DMS114 treated with DMSO at 0.1 percent for 48 hours (cell line): ENCODE data around the gene STK33.

Experiments used
- DNase-seq: peaks from one replicate; lab custom pipeline; 2025; ENCODE audit not compliant: unreplicated experiment; lab: John Stamatoyannopoulos, UW

STK33 gene

DNA sequence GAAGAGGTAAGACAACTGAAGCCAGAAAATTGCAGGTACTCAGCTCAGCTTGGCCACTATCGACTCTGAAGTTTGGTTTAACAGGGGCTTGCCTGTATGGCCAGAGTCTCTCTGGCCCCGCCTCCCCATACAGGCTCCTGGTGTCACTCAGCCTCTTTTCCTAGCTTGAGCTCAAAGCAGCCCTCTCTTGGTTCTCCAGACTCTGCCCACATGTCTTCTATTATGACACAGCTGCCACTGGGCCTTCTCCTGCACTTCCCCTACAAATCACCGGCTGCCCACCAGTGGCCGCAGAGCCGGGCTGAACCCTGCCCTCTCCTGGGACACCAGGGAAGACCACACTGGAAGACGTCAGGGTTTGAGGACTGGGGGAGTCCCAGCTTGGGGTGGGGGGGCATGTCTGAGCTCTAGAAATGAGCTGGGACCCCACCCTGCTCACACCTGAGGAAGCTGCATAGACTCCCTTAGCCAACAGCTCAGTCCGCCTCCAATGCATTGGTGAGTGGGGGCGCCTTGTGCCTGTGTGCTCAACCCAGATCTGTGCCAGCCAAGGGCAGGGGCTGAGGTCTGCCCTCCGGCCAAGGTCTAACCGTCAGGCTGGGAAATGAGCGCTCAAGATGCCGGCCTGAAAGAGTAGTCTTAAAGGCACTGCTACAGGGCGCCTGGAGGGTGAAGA lies 236.0 kb downstream of the STK33 start:
- DNase-seq: no peak

DNA sequence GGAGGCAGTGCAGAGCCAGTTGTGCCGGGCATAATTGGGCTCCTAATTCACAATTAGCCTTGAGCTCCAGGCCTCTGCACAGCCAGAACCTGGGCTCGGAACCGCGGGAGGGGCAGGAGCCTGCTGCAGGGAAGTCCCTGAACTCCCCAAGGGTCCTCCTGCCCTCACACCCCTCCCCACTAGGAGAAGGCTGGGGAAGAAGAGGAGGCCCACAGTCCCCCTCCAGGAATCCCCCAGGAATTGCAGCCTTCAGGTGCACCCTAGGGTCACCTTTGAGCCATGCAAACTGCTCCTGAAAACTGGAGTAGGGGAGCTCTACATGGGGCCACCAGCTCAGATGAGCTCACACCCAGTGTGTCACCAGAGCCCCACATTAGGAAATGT lies 236.5 kb downstream of the STK33 start:
- DNase-seq: no peak

DNA sequence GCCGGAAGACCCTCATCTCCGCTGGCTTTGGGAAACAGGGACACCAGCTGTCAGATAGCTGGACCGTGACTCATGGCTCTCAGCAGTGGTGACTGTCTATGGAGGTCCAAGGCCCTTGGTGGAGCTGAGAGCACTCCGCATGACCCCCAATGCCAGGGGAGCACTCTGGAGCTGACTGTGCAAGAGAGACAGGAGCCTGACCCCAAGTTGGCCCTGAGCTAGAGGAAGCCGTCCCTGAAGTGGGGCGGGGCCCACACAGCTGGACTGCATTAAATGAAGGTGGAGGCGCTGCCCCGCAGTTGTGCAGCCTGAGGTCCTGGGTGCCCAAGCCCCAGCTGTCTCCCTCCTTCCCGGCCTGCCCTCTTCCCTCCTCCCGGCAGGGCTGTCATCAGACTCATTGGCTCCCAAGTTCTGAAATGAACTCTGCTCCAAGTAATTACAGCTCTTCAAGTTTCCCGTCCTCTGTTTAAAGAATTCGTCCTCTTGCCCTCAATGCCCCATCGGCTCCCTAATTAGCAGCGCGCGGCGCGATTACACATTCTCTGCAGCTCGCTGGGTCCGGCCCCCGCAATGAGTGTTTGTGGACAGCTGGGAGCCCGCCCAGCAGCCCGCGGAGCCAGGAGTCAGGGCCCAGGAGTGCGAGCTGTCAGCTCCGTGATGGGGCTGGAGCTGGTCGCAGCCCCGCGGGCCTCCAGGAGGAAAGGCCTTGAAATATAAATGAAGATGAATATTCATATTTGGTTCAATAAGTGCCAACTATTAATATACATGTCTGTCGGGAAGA lies 237.1 kb downstream of the STK33 start:
- no peak for DNase-seq

GRCh38 chr11:8356216-8356615 lies 237.8 kb downstream of the STK33 start:
- no peak for DNase-seq

DNA sequence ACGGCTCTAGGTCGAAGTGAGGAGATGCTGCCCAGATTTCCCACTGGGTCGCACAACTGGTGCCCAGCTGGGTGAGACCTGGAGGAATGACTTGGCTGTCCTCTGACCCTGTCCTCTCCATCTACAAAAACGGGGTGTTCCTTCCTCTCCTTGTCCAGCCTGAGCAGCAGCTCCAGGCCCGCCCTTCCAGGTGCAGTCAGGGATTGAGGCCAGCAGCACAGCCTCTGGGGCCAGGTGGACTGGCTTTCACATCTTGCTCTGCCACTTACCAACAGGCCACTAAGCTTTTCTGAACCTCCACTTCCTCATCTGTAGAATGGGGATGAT lies 238.6 kb downstream of the STK33 start:
- DNase-seq: no peak

GRCh38 chr11:8354622-8355415 lies 239.2 kb downstream of the STK33 start:
- no peak for DNase-seq

- DNase-seq: no peak
Observed at GRCh38 chr11:8352876-8353505, 241.0 kb downstream of the STK33 start.

DNA sequence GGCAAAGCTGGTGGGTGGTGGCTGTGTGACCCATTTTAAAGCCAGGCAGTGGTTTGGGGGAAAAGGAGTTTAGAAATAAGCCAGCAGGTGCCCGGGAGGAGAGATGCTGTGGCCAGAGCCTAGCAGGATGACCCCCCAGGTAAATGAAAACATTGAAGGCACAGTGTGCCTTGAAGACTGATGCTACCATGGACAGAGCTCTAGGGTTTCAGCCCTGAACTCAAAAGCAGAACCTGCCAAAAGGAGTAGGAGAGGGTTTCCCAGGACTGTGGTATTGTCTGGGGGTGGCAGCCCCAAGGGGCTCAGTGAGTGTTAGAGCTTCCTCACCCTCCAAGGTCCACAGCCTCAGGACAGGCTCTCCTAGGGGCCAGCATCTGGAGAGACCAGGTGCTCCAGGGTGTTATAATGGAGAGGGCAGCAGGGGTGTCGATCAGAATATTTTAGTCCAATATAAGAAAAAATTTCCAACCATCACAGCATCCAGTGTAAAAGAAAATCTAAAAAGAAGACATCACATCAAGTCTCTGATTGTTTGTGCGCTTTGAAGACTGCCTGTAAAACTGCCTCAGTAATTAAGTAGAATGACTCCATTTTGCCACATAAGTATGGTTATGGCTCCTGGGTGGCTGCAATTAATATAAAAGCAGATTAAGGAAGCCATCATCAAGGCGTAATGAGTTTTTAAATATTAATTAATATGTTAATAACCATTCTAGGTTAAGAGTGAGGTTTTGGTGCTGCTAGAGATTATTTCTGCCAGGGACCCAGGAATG lies 241.7 kb downstream of the STK33 start:
- no peak for DNase-seq

DNA sequence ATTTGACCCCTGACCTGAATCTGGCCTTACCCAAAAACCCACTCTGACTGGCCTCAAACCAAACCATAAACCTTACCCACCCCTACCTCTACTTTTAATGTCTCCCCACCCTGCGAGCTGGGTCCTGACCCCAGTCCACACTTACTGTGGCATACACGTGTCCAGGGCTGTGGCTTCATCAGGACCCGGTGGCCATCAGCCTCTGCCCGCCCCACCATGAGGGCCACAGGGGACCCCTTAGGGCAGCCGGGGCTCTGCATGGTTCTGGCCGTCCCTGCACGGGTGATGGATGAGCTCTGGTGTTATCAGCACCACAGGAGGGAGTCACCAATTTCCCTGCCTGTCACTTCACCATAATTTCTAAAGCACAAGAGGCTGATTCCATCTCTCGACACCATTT lies 242.8 kb downstream of the STK33 start:
- DNase-seq: no peak

DNA sequence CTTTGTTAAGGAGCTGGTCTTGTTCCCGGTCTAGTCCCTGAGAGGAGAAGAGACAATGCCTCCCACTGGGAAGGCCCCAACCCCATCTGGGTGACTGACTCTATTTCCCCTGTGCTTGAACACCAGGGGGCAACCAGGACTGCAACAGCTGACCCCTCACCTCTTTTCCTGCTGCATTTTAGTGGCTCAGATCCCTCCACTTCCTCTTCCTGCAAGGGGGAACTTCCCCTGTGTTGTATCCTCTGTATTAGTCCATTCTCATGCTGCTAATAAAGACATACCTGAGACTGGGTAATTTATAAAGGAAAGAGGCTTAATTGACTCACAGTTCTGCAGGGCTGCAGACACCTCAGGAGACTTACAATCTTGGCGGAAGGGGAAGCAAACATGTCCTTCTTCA lies 246.1 kb downstream of the STK33 start:
- no peak for DNase-seq

DNA sequence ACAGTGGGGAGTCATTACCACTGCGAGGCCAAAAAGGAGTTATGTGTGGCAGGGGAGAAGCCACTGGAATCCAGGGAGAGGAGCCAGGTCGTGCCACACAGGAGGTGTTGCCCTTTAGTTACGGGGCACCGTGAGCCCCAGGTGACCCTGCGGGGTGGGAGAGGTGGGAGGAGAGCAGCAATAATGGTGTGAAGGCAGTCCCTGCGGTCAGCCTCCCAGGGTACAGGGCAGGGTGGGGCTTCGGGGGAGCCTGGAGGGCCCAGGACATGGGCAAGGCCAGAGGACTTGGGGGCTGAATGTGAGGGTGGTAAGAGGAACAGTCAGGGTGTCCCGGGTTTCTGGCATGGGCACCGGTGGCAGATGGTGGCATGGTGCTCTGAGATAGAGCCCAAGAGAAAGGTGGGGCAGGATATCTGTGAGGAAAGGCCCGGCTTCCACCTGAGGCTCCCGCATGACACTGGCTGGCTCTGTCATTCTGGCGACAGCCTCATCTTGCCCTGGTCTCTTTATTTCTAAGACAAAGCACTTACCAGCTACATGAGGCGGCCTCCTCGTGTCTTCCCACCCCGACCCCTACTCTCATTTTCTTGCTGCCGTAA lies 247.8 kb downstream of the STK33 start:
- DNase-seq: no peak

DNA sequence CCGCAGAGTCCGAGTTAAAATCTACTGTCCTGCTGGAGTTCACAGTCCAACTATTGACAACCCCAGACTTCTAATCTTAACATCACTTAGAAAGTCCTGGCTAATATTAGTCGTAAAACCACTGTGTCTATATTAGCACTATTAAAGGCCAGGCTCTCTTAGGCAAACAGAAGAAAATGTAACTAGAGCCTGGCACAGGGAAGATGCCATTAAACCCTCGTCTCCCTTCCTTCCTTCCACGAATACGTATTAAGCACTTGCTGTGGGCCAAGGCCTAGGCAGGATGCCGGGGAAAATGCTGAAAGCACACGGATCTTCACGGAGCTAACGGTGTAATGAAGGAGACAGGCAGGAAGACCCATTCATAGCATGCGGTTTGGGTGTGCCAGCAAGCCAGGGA lies 248.8 kb downstream of the STK33 start:
- DNase-seq: no peak

DNA sequence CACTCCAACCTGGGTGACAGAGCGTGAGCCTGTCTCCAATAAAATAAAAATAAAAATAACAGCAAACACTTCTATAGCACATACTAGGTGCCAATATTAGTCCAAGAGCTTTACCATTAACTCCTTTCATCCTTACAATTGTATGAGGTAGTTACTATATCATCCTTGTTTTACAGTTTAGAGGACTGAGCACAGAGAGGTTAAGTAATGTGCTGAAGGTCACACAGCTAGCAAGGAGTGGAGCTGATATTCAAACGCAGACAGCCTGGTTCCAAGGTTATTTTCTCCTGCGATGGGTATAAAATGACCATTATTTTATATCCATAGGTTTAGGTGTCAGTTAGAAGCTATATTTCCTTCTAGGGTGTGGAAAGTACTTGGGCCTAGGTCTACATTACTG lies 249.7 kb downstream of the STK33 start:
- no peak for DNase-seq

DNA sequence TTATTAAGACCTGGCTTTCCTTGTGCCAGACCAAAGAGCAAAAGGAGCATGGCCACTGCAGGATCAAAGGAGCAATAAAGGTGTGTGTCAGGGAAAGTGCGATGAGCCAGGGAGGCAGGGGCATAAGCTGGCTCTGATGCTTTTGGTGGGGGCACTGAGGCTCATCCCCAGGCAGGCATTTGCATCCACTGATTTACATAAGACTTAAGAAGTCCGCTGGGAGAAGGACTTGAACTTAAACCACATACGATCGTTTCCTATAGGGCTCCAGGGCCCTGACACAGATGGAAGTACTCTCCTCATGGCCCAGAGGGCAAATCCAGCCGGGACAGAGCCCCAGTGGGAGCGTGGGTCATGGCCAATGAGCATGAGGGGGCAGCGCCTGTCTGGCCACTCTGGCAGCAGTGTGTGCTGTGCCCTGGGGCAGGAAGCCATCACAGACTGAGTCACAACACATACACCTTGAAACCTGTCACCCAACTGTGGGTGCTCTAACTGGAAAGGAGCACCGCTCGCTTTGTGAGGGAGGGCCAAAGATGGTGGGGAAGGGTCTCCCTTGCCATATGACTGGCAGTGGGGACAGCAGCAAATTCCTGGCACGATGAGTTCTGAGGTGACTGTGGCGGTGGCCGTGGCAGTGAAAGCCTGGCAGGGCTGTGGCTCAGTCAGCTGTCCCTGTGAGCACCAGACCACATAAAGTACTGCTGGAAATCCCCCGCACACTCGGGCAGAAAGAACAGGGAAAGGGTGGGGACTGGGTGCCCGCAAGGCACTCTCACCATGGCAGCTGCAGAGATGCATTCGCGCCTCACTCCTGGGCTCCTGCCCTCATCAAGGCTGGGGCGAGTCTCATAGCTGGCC lies 251.0 kb downstream of the STK33 start:
- no peak for DNase-seq

- no peak for DNase-seq
Observed at GRCh38 chr11:8341996-8342395, 252.0 kb downstream of the STK33 start.
